Cardiac muscle cell (in vitro differentiated cells and primary cell): ENCODE results near the gene LRMDA. TPM values are rescaled to one million over a fixed set of nuclear protein-coding genes. Genes with fewer than 3 reads are reported as not detected.

Experiments
- DNase-seq, 2 donors: peaks; one replicate each; pipeline versions ENCODE4 v3.0.0 to v3.0.0-alpha.2; 2010 to 2017; ENCODE audit warnings: low read depth in 1 of 2, low spot score in 1 of 2
- H3K27ac ChIP-seq: fragments of 200-600 bp; sonication (generic); 2 replicates; pipeline ENCODE4 v1.5.1; 2016
- H3K27me3 ChIP-seq: fragments of 200-600 bp; sonication (generic); 2 replicates; pipeline ENCODE4 v1.6.0; 2016; ENCODE audit warnings: control low read depth
- H3K36me3 ChIP-seq: fragments of 200-600 bp; sonication (generic); 2 replicates; pipeline ENCODE4 v1.5.1; 2016; ENCODE audit warnings: control low read depth
- H3K4me1 ChIP-seq: fragments of 200-600 bp; sonication (generic); 2 replicates; pipeline ENCODE4 v1.8.1; 2017; ENCODE audit warnings: low read depth, mild to moderate bottlenecking, mixed run types
- H3K4me3 ChIP-seq: fragments of 200-600 bp; sonication (generic); 2 replicates; pipeline ENCODE4 v1.5.1; 2016; ENCODE audit warnings: mild to moderate bottlenecking
- H3K9me3 ChIP-seq: fragments of 200-600 bp; sonication (generic); 2 replicates; pipeline ENCODE4 v1.5.1; 2017; ENCODE audit warnings: low read depth, mild to moderate bottlenecking, control low read depth
- polyA plus RNA-seq: library from polyadenylated mRNA; unstranded; fragments of >200 nt; fragmentation: Nextera tagmentation; extraction: Ambion mirVana; gene quantifications from 2 replicates; pipeline ENCODE4 v1.2.1, GENCODE V29; 2016
- total RNA-seq: library from RNA; depleted of rRNA; stranded (reverse); fragments of >200 nt; gene quantifications from 2 replicates; pipeline ENCODE4 v1.2.3, GENCODE V29; 2016
- TF ChIP-seq, protein P1 (sequence below): IDR thresholded peaks from 2 replicates; pipeline ENCODE4 v1.5.1; 2012; ENCODE audit warnings: low read depth, mild to moderate bottlenecking, low read length

Gene LRMDA
- total and polyA plus RNA-seq, 2 experiments from 2014 or later: 6.2 to 11.7 TPM

DNA sequence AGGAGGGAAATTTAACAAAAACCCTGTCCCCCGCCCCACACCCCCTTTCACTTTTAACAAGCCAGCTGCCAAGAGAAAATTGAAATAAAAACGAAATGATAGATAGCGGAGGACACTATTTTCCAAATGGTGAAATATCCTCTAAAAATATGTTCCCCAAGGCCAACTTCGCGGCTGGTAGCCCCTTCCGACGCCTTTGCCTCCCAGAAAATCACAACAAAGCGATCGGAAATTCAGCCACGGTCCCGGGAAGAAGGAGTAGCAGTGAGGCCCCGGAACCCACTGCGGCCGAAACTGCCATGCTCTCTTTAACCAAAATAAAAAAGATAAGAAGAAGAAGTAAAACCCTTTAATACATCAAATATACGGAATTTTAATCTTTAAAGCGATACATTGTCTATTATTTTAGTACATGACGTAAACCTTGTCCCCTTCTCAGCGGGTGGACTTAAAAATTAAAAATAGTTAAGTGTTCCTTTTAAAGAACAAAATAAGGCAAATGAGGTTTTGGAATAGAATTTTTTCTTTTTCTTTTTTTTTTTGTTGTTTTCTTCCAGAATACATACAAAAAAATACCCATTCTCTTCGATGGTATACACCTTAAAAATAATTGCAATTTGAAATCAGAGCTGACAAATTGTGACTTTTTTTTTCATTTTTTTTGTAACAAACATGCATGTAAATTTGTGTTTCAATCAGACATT lies 33.8 kb upstream of the LRMDA start:
- Histone ChIP-seq H3K27me3 (peaks cover 61% of the 10 kb centered on the region), H3K36me3 (peaks cover 6% of the 10 kb centered on the region), H3K4me1 (no peaks in the 10 kb centered on the region), H3K27ac (peak overlapping the region; percentile 96), H3K4me3 (peak overlapping the region; percentile 97), H3K9me3 (no peaks in the 10 kb centered on the region)
- TF ChIP-seq, protein P1, sequence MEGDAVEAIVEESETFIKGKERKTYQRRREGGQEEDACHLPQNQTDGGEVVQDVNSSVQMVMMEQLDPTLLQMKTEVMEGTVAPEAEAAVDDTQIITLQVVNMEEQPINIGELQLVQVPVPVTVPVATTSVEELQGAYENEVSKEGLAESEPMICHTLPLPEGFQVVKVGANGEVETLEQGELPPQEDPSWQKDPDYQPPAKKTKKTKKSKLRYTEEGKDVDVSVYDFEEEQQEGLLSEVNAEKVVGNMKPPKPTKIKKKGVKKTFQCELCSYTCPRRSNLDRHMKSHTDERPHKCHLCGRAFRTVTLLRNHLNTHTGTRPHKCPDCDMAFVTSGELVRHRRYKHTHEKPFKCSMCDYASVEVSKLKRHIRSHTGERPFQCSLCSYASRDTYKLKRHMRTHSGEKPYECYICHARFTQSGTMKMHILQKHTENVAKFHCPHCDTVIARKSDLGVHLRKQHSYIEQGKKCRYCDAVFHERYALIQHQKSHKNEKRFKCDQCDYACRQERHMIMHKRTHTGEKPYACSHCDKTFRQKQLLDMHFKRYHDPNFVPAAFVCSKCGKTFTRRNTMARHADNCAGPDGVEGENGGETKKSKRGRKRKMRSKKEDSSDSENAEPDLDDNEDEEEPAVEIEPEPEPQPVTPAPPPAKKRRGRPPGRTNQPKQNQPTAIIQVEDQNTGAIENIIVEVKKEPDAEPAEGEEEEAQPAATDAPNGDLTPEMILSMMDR: no peak
- DNase-seq: peak; percentile 20 to 50

DNA sequence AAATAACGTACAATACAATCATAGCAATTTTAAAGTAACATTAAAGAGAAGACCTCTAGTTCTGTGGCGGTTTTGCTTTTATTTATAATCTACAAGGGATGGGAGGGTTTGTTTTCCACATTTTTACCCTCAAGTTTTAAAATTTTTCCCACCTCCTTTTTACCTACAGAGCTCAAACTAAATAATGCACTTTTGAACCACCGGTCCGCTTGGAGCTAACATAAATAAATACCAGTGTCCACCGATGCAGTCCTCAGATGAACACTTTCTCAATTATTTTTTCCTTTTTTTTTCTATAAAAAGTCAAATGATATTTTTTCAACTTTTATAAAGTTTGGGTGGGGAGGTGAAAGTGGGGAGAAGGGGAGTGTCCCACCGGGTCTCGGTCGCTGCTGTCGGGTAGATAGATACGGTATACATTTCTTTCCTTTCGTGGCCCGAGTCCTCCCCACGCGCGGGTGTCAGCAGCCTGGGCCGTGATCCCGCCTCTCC lies 33.2 kb upstream of the LRMDA start:
- no peaks in the 10 kb centered on the region for H3K9me3 ChIP-seq
- no peaks in the 10 kb centered on the region for H3K4me1 ChIP-seq
- peaks cover 55% of the 10 kb centered on the region for H3K27me3 ChIP-seq
- H3K4me3 ChIP-seq: peak overlapping the region; percentile 97
- peaks cover 6% of the 10 kb centered on the region for H3K36me3 ChIP-seq
- DNase-seq: no peak
- peak overlapping the region; percentile 96 for H3K27ac ChIP-seq
- TF ChIP-seq, protein P1: no peak

DNA sequence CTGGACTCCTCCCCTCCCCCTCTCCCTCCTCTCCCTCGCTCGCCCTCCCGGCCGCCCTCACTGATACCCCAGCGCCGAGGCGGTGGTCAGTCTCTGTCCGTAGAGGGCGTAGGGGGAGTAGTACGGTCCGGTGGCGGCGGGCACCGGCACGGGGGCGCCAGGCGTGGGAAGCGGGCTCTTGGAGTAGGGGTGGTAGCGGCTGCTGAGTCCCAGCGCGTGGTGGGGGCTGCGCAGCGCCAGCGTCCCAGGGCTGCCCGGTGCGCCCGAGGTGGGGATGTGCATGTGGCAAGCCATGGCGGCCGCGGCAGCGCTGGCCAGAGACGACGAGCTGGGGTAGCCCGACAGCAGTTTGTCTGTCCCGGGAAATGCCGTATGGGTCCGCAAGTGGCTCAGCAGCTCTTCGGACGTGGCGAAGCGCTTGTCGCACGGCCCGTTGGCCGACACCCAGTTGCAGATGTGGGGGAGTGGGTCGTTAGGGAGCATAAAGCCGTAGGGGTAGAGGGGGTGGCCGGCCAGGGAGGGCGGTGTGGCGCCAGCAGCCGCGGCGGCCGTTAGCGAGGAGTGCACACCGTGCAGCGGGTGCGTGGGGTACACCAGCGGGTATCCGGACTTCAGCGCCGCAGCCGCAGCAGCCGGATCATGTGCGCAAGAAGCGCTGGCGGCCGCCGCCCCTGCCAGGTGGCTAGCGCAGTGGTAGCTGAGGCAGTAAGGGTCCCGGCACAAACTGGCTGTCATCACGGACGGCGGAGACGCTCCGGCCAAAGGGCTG lies 32.5 kb upstream of the LRMDA start:
- Histone ChIP-seq H3K9me3 (no peaks in the 10 kb centered on the region), H3K4me1 (no peaks in the 10 kb centered on the region), H3K27ac (peak overlapping the region; percentile 96), H3K27me3 (peaks cover 48% of the 10 kb centered on the region), H3K36me3 (peaks cover 6% of the 10 kb centered on the region), H3K4me3 (peak overlapping the region; percentile 97)
- TF ChIP-seq, protein P1: no peak
- peak; percentile 50 to 56 for DNase-seq

DNA sequence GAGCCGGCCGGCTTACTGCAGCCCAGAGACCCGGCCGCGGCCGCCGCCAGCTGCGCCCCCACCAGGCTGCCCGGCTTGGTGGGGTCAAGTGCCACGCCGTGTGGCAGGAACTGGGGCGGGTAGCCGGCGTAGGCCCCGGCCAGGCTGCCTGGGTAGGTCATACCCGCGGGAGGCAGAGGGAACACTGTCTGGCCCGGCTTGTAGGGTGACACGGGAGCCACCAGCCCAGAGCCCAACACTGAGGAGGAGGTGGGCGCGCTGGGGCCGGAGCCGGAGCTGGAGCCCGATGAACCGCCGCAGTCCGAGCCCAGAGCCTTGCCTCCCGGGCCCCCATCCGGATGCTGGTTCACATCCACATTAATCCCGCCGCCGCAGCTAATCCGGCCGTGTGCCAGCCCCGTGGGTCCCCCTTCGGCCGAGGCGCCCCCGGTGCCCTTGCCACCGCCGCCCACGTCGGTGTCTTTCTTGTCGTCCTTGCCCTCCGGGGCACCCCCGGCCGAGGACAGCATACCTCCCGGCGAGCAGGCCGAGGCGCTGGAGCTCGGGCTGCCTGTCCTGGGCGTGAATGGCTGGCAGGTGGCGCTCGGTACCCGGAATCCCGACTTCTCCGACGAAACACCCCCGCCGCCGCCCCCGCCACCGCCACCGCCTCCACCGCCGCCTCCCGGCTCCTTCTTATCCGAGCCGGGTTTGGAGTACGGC lies 31.8 kb upstream of the LRMDA start:
- Histone ChIP-seq H3K27me3 (peaks cover 42% of the 10 kb centered on the region), H3K36me3 (peaks cover 6% of the 10 kb centered on the region), H3K4me3 (peak overlapping the region; percentile 97), H3K4me1 (no peaks in the 10 kb centered on the region), H3K9me3 (no peaks in the 10 kb centered on the region), H3K27ac (peak overlapping the region; percentile 96)
- peak; percentile 81 to 88 for DNase-seq
- TF ChIP-seq, protein P1: peak; percentile 51

DNA sequence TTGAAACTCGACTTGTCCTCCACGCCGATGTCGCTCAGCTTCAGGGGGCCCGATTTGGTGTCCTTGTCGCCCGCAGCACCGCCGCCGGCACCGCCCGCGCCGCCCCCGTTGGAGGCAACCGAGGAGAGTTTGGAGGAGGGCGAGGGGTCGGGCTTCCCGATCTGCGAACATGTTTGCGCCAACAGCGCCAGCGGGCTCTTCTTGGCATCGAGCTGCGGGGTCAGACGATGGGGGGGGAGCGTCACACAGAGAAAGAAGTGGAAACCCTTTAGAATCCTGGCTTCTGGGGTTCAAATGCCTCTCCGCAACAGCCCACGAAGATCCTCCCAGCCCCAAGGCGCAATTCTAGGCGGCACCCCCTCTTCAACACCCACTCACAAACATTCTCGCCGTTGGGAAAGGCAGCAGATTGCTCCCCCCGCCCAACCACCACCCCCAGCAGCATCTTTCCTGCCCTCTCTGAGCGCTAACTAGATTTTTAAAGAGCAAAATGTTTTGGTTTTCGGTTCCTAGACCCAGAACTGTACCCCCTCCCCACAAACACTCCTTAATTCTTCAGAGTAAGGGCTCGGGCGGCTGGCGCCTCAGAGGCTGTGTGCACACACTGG lies 31.2 kb upstream of the LRMDA start:
- H3K9me3 ChIP-seq: no peaks in the 10 kb centered on the region
- H3K4me3 ChIP-seq: peak overlapping the region; percentile 97
- peak overlapping the region; percentile 96 for H3K27ac ChIP-seq
- TF ChIP-seq, protein P1: no peak
- peaks cover 6% of the 10 kb centered on the region for H3K36me3 ChIP-seq
- H3K4me1 ChIP-seq: no peaks in the 10 kb centered on the region
- peak; percentile 53 to 58 for DNase-seq
- H3K27me3 ChIP-seq: peaks cover 36% of the 10 kb centered on the region
